Measurements from ENCODE around the gene HAGH.
"Not testable (repeated sequence)": the region's sequence is repeated elsewhere in the genome, so short reads cannot be mapped to it uniquely, and the experiment has no call there.

The HAGH gene

DNA sequence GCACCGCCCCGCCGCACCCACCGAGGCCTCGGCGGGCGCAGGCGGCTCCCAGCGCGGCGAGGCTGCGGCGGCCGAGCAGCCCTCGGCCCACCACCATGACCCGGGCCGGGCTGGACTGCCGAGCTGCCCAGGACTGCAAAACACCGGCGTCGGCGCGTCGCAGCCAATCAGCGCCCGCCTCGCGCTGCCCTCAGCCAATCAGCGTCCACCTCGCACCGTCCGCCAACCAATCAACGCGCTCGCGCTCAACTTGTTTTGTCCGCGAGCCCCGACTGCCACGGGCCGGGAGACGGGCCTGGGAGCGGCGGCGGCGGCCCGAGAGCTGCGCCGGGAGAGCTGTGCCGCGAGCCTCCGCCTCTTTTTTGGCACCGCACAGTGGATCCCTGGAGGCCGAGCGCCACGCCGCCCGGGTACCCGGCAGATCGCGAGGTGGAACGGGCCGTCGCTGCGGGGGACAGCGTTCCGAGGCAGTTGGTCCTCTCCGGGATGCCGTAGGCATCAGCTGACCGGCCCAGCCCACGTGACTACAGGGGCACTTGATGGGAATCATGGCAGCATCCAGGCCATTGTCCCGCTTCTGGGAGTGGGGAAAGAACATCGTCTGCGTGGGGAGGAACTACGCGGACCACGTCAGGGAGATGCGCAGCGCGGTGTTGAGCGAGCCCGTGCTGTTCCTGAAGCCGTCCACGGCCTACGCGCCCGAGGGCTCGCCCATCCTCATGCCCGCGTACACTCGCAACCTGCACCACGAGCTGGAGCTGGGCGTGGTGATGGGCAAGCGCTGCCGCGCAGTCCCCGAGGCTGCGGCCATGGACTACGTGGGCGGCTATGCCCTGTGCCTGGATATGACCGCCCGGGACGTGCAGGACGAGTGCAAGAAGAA lies at the start of gene HAGH, which contains the start of gene FAHD1:
Gene HAGH, minus strand, starts transcription at position 135 of the 883 bp plus-strand sequence. Its CDS starts 38 bp downstream, at position 97.
Gene FAHD1, plus strand, starts transcription at position 516 of the 883 bp plus-strand sequence. Its CDS starts 33 bp downstream, at position 549.
- peak; percentile 90 to 91 for DNase-seq

DNA sequence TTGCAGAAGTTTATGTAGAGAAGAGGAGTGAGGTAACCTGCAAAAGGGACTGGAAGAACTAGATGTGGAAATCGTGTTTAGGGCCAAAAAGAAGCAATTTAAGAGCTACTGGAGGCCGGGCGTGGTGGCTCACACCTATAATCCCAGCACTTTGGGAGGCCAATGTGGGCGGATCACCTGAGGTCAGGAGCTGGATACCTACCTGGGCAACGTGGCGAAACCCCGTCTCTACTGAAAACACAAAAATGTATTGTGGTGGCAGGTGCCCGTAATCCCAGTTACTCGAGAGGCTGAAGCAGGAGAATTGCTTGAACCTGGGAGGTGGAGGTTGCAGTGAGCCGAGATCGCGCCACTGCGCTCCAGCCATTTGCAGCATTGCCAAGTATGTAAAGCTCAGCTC lies 49.4 kb upstream of the HAGH start:
- DNase-seq = not testable (repeated sequence)

DNA sequence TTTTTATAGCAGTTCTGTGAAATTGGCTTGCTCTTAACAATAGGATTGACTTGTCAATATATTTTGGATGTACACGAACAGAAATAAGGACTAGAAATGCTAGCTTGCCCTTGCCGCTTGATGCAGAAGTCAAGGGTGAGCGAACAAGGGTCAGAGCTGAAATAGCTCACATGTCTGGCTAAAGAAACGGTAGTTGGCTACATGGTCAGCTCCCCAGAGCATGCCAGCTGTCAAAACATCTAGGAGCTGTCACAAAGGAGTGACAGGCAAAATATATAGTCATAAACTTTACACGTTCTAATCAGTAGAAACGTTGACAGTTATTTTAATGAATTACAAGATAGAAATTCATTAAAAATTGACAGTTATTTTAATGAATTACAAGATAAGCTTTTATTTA lies 48.2 kb upstream of the HAGH start:
- DNase-seq = no peak

DNA sequence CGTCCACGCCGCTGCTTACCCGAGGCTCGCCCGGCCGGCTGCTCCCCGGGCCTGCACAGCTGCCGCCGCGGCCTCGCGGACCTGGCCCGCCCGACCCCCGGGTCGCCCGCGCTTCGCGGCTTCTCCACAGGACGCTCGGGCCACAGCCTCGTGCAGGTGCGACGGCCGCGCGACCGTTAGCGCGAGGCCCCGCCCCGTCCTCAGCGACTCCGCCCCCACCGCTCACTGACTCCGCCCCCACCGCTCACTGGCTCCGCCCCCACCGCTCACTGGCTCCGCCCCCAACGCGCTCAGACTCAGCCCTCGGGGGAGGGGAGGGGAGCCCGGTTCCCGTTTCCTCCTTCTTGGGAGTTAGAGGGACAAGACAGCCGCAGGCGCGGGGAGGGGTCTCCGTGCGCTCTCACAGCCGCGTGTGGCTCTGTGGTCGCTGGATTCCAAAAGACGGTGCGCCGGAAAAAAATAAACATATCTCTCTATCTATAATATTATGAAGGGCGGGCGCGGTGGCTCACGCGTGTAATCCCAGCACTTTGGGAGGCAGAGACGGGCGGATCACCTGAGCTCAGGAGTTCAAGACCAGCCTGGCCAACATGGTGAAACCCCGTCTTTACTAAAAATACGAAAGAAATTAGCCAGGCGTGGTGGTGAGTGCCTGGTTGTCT lies 45.5 kb upstream of the HAGH start, which contains the start of gene MEIOB:
Gene MEIOB, minus strand, starts transcription at position 191 of the 662 bp plus-strand sequence. CDS start 3,989 bp downstream, outside the sequence.
- DNase-seq = peak; percentile 44 to 53

DNA sequence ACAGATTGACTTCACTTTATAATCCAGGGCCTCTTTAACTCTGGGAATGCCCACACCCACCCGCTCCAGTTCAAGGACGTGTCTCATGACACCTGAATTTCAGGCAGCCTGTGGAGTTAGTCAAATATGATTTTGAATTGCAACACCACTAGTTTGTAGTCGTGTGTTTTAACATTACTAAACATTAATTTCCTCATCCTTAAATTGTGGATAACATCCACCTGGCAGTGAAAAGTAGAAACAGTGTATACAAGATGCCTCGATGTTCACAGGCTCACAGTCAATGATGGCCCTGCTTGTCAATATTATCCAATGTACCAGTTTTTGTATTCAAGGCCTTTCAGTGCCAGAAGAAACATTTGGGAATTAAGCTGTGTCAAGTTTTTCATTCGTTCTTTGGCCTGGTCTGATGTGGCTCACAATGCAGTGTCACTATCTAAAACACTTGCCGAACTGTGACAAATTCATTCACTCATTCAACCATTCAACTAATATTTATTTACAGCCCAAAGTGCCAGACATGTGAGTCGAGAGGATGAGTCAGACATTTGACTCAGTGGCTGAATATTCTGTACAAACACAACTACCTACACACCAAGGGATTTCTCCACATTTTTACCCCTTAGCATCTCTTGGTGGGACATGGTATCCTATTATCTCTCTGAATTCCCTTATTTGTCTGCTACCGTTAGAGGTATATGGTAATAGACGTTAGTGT lies 43.9 kb upstream of the HAGH start:
- no peak for DNase-seq

DNA sequence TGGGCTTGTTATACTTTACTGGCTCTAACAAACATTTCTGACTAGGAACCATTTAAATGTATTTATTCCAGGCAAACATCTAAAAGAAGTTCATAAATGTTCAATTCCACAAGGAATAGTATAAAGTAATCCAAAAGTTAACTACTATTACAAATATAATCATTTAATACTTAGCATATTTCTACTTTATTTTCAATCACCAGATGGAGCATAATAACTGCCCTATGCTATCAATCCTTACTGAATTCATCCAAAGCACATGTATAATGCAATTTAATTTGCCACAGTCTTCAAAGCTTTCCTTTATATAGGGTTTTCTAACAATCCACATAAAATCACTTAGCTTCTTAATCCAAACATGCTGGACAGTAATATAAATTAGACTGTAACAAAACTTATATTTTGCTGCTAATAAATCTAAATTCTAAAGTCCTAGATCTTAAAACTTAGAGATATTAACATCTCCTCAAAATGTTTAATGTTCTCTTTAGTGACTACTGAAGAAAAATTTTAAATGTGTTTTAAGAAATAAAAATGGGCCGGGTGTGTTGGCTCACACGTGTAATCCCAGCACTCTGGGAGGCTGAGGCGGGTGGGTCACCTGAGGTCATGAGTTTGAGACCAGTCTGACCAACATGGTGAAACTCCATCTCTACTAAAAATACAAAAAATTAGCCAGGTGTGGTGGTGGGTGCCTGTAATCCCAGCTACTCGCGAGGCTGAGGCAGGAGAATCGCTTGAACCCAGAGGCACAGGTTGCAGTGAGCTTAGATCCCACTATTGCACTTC lies 39.5 kb upstream of the HAGH start:
- no peak for DNase-seq

DNA sequence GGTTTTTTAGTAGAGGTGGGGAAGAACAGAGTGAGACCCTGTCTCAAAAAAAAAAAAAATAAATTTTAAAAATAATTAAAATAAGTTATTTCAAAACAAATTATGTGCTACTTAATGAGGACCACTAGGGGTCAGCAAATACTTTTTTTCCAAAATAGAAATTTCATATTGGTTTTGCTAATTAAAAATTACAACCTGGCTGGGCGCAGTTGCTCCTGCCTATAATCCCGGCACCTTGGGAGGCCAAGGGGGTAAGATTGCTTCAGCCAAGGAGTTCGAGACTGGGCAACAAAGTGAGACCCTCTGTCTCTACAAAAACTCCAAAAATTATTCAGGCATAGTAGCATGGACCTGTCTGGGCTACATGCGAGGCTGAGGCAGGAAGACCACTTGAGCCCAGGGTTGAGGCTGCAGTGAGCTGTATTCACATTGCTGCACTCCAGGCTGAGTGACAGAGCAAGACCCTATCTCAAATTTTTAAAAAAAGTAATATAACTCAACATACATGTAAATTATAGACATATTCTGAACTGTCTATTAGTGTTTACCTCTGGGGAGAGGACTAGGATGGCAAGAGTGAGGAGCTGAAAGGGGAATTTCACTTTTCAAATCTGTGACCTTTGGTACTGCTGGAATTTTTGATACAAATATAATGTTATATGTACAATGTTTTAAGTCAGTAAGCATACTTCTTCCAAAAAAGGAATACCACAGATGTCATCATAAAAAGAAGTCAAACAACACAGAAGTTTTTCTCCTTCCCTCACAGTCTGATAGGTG lies 37.2 kb upstream of the HAGH start:
- no peak for DNase-seq

DNA sequence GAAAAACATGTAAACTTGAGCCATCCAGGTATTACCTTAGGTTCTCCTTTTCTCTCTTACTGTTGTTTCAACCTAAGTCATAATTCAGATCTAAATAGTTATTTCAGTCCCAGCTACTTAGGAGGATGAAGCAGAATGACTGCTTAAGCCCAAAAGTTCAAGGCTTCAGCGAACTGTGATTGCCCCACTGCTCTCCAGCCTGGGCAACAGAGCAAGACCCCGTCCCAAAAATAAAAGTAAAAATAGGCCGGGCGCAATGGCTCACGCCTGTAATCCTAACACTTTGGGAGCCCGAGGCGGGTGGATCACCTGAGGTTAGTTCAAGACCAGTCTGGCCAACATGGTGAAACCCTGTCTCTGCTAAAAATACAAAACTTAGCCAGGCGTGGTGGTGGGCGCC lies 35.8 kb upstream of the HAGH start:
- no peak for DNase-seq

DNA sequence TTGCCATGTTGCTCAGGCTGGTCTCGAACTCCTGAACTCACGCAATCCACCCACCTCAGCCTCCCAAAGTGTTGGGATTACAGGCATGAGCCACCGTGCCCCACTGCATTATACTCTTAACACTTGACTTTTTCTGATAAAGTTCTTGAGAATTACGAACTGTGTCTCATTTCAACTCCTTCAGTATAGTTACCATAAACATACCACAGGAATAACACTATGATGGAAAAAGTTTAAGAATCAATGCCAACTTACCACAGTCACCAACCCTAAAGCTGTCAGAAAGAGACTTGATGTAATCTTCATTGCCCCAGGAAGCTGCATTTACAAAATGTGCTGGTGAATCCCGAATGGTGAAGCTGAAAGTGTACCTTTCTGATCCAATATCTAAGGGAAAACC lies 35.1 kb upstream of the HAGH start:
- no peak for DNase-seq

DNA sequence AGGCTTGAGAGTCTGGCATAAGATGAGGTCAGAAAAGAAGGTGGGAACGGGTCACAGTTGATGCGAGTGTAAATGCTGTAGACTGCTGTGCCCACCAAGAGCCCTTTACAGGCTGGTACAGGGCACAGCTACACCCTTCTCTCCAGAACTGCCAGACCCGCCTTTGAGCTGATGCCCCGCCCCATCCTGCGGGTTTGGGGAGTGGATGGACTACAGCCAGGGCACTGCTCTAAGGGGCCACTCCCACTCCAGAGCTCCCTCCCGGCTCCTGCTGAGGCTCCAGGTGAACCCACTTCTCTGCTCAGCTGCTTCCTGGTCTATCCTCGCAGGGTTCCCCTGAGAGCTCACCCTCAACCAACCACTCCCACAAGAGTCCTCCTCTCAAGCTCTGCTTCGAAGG lies 33.0 kb upstream of the HAGH start:
- DNase-seq = no peak

DNA sequence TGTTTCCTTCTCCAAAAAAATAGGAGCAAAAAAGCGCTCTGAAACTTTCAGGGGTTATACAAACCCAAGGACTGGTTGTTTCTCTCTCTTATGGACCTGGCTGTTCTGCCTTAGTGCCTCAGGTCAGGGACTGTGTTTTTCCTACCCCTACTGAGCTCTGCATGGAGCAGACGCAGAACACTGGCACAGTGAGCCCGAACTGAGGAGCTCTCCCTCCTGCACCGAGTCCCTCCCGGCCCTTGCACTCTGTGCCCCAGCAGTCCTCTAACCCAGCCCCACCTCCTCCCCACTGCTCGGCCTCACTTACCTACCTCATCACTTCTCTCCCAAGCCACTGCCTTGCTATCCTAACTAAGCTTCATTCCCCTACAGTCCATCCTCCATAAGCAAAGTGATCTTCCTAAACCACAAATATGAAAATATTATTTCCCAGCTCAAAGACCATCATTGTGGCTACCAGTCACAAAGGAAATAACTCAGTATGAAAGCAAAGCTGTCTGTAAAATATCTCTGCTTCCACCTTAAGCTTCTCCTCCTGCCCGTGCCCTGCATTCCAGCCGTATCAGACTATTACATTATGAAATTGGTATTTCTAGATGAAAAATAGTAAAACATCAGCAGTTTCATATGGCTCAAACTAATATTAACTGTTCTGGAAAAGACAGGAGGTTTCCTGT lies 31.7 kb upstream of the HAGH start:
- DNase-seq = no peak

DNA sequence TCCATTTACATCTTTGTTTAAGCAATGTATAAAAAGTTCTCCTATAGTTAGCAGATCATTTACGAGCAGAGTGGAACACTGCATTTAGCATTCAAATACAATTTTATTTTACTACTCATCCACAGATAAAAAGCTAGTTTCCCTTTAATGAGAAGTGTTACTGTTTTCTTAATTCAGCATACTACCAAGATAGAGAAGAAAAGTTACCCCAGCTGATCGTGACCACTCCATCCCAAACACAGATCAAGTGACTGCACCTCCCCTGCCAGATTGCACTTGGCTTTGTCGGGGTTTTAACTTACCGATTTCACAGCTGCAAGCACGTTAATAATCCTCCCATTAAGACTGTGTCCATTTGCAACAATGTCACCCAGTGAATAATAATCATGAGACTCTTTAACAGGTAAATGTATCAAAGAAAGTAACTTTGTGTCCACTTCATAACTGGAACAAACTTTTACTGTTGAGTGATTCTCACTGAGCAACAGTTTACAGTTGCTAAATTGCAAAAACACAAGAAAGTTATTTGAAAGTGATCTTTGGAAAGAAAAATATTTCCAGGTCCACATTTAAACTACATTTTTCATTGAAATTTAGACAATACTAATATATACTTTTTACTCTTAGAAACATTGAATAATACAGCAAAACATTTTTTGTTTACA lies 30.9 kb upstream of the HAGH start:
- no peak for DNase-seq

DNA sequence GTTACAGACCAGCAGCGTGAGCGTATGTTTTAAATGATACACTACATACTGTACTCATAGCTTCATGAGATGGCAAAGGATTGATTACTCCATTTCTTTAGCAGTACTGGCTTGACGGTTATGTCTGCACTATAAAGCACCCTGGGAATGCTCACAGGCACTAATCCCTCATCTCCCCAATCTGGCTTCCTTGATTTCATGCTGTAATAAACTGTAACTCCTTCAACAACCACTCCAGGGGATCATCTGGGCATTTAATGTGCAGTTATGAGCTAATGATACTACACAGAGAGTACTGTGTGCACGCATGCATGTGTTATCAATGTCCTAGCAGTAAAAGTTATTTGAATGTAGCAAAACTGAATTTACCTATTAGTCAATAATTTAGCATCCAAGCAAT lies 25.2 kb upstream of the HAGH start:
- DNase-seq = no peak

DNA sequence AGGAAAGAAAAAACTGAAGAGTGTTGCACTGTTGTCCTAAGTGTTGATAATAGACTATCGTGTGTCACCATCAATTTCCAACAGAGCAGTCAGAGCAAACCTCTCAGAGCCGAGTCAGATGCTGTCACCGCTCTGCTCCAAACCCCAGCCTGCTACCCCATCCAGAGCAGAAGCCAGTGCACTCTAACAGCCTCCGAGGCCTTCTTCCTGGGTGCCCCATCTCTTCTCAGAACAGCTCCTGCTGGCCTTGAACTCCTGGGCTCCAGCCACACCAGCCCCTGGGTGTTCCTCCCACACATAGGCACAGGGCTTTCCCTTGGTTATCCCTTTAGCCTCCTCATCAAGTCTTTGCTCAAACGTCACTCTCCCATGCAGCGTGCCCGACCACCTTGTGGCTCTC lies 24.4 kb upstream of the HAGH start:
- DNase-seq = no peak

DNA sequence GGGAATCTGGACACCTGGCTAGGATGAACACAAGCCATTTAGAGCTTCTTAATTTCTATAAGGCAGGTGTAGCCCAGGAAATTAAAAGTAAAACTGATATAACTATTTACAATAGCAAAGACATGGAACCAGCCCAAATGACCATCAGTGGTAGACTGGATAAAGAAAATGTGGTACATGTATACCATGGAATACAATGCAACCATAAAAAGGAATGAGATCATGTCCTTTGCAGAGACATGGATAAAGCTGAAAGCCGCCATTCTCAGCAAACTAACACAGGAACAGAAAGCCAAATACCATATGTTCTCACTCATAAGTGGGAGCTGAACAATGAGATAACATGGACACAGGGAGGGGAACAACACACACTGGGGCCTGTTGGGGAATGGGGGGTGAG lies 19.8 kb upstream of the HAGH start:
- DNase-seq = no peak

DNA sequence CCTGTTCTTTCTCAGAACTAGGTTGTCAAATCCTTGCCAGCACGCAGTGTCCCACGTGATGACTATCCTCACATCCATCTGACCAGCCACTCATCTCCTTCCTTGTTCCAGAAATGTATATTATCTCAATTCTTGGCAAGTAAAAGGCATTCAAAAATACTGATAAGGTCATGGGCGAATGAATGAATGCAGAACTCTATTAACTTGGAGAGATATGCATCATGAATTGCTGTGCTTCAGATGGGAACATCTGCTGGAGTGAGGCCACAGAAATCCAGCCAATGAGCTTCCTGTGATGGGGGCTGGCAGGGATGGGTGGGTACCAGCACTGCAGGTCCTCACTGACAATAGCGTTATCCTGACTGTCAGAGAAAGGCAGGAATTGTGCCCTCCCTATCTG lies 19.4 kb upstream of the HAGH start:
- DNase-seq = no peak

DNA sequence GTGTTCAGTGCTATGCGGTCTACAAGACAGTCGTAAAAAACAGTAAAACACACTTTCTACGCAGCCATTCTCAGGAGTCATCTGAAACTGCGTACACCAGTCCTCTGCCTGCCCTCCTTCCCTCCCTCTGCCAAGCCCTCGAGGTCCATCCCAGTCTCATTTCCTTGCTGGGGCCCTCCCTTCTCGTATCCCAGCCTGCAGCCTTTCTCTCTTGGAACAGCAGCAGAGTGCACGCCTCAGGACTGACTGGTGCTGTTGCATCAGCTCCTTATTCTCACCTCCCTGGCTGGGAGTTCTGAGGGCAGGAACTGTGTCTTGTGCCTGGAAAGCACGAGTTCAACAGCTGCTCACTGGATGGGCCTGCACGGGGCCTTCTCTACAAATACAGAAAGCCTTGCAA lies 12.9 kb upstream of the HAGH start:
- no peak for DNase-seq

DNA sequence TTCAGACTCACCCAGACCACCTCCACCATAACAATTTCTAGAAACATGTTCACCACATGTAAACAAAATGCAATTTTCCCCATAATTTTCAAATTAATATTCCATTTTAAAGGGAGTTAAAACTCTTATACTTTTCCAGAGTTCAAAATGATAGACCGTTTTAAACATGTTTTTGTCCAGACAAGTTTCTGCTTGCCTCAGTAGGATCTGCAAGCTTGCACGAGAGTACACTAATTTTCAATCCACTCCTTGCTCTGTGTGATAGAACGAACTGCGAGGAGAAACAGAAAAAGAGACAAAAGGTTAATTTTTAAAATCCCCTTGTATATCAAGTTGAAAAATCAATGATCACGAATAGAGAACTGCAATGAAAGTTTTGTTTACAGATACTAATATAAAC lies 7.5 kb upstream of the HAGH start:
- no peak for DNase-seq

DNA sequence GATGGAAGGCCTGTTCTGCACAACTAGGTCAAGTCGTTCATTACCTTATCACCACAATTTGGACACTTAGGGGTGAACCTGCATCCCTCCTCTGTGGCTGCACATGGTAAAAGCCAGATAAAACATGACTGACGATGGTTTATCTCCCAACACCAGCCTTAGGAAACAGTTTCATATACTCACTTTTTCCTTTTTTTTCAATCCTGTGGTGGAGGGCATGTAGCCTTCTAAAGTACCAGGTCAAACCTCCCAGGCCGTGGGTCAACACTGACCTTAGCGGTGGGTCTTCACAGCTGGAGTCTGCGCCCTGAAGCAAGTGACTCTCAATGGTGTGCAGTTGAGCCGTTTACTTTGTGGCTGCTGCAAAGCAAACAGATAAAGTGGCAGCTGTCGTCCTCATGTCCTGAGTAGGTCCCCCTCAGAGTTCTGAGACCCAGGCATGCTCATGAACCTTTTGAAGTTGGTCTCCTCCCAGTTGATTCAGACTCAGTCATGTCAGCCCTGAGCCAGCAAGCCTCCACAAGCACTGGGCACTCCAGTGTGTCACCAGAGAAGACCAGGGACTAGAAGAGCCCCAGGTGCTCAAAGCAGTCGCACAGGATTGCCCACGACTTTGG lies 6.3 kb upstream of the HAGH start:
- DNase-seq = peak in 1 of 2 donors; percentile 14

Data from stimulated activated CD4-positive, alpha-beta T cell treated with anti-CD3 and anti-CD28 coated beads, Interleukin-2, amount 100 ng/mL, for 24 hours (primary cell).